LHCN-M2 (cell line): ENCODE measurements around the gene SPEM1. TPM values are rescaled to one million over a fixed set of nuclear protein-coding genes. Genes with fewer than 3 reads are reported as not detected.

ENCODE experiments used
- DNase-seq: peaks from one replicate; pipeline ENCODE4 v3.0.0-alpha.2; 2012; ENCODE audit warnings: low read depth
- polyA plus RNA-seq: library from polyadenylated mRNA; unstranded; fragments of >200 nt; gene quantifications from one replicate; pipeline ENCODE4 v1.2.1, GENCODE V29; 2012; ENCODE audit warnings: missing spikeins
- total RNA-seq: library from RNA; depleted of rRNA; stranded (reverse); fragments of >200 nt; gene quantifications from 2 replicates; pipeline ENCODE4 v1.2.3, GENCODE V29; 2014; rRNA removed

SPEM1 gene
- total RNA-seq, result not detected in 2 replicates
- polyA plus RNA-seq, result not detected

- DNase-seq, result no peak
Measured at GRCh38 chr17:7419819-7420610, at the start of gene SPEM1. Gene SPEM1 (plus strand): TSS chr17:7420324. CDS start chr17:7420385, 61 bp downstream.

GRCh38 chr17:7370853-7371252 is 49.3 kb upstream of the SPEM1 start:
- no peak for DNase-seq

GRCh38 chr17:7374353-7374752 is 45.8 kb upstream of the SPEM1 start:
- DNase-seq, result peak; percentile 39

- DNase-seq, result no peak
Measured at GRCh38 chr17:7379134-7379533, 41.0 kb upstream of the SPEM1 start.

GRCh38 chr17:7380321-7380720 is 39.8 kb upstream of the SPEM1 start:
- DNase-seq, result no peak

GRCh38 chr17:7380855-7381683 is 39.1 kb upstream of the SPEM1 start, which contains the start of gene TNK1:
Gene TNK1 (plus strand): TSS chr17:7381089. CDS start chr17:7382927, 1,838 bp downstream.
- no peak for DNase-seq

GRCh38 chr17:7382901-7383300 is 37.2 kb upstream of the SPEM1 start:
- no peak for DNase-seq

- no peak for DNase-seq
Measured at GRCh38 chr17:7383371-7383741, 36.8 kb upstream of the SPEM1 start.

GRCh38 chr17:7383742-7384488 is 36.2 kb upstream of the SPEM1 start:
- no peak for DNase-seq

- no peak for DNase-seq
Measured at GRCh38 chr17:7384489-7385081, 35.5 kb upstream of the SPEM1 start.

GRCh38 chr17:7388856-7389255 is 31.3 kb upstream of the SPEM1 start:
- DNase-seq, result no peak

- DNase-seq, result no peak
Measured at GRCh38 chr17:7389924-7390910, 29.9 kb upstream of the SPEM1 start.

GRCh38 chr17:7391307-7391706 is 28.8 kb upstream of the SPEM1 start:
- DNase-seq, result no peak

GRCh38 chr17:7392696-7393612 is 27.2 kb upstream of the SPEM1 start:
- DNase-seq, result no peak

GRCh38 chr17:7393613-7394451 is 26.3 kb upstream of the SPEM1 start:
- DNase-seq, result peak; percentile 25

GRCh38 chr17:7394452-7395191 is 25.5 kb upstream of the SPEM1 start, which contains the start of gene PLSCR3:
Gene PLSCR3 (minus strand): TSS chr17:7394525. CDS start chr17:7394110, 415 bp downstream.
- peak; percentile 82 for DNase-seq

GRCh38 chr17:7396147-7396546 is 24.0 kb upstream of the SPEM1 start:
- no peak for DNase-seq
